PC-9 (cell line): ENCODE measurements around the gene HSPBP1.

ENCODE experiments used
- EZH2 ChIP-seq: fragments of 200-600 bp; sonication (generic); IDR thresholded peaks from 2 replicates; pipeline ENCODE4 v1.8.0; 2017; ENCODE audit warnings: antibody characterized with exemption, low read depth
- TF ChIP-seq, protein P1 (sequence below): fragments of 200-600 bp; sonication (generic); conservative IDR thresholded peaks from 2 replicates; pipeline ENCODE4 v1.6.1; 2017; ENCODE audit warnings: mixed run types, antibody characterized with exemption, mild to moderate bottlenecking, moderate library complexity

DNA sequence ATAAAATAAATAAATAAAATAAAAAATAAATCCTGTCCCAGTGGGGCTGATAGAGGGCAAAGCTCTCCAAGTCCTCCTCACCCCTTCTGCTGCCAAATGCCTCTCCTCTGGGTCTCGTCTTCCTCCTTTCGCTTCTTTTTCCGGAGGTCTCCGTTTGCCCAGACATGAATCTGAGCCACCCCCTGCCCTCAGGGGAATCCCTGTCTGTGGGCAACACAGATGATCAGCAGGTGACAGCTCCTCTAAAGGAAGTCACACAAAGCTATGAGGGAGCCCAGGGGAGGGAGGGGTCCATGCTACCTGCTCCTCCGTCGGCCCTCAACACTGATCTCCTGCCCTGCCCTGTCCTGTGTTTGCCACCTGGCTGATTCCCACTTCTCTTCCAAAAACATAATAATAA lies 44.8 kb upstream of the HSPBP1 start:
- TF ChIP-seq, protein P1, sequence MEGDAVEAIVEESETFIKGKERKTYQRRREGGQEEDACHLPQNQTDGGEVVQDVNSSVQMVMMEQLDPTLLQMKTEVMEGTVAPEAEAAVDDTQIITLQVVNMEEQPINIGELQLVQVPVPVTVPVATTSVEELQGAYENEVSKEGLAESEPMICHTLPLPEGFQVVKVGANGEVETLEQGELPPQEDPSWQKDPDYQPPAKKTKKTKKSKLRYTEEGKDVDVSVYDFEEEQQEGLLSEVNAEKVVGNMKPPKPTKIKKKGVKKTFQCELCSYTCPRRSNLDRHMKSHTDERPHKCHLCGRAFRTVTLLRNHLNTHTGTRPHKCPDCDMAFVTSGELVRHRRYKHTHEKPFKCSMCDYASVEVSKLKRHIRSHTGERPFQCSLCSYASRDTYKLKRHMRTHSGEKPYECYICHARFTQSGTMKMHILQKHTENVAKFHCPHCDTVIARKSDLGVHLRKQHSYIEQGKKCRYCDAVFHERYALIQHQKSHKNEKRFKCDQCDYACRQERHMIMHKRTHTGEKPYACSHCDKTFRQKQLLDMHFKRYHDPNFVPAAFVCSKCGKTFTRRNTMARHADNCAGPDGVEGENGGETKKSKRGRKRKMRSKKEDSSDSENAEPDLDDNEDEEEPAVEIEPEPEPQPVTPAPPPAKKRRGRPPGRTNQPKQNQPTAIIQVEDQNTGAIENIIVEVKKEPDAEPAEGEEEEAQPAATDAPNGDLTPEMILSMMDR, result no peak
- no peak for TF ChIP-seq EZH2
